Measurements from ENCODE around the gene POMT1. TPM values are rescaled to one million over a fixed set of nuclear protein-coding genes. Genes with fewer than 3 reads are reported as not detected.
A peak's percentile ranks its signal among the peaks of the same experiment; 100 is the strongest.

Gene POMT1
- total RNA-seq, 1 experiment from 2014 or later: 22.9 TPM

- no peak for DNase-seq (ENCODE audit: low read depth)
Observed at GRCh38 chr9:131476777-131477345, 25.9 kb upstream of the POMT1 start.

GRCh38 chr9:131477367-131477766, 25.4 kb upstream of the POMT1 start:
- no peak for DNase-seq (ENCODE audit: low read depth)

- no peak for DNase-seq (ENCODE audit: low read depth)
Observed at GRCh38 chr9:131477816-131478419, 24.8 kb upstream of the POMT1 start.

GRCh38 chr9:131478421-131478868, 24.3 kb upstream of the POMT1 start:
- peak; percentile 63 for DNase-seq (ENCODE audit: low read depth)

GRCh38 chr9:131478911-131479310, 23.8 kb upstream of the POMT1 start:
- no peak for DNase-seq (ENCODE audit: low read depth)

- DNase-seq (ENCODE audit: low read depth): no peak
Observed at GRCh38 chr9:131480258-131480657, 22.5 kb upstream of the POMT1 start.

GRCh38 chr9:131481441-131482342, 21.0 kb upstream of the POMT1 start:
- no peak for DNase-seq (ENCODE audit: low read depth)

- no peak for DNase-seq (ENCODE audit: low read depth)
Observed at GRCh38 chr9:131482343-131483006, 20.2 kb upstream of the POMT1 start.

GRCh38 chr9:131483319-131484050, 19.2 kb upstream of the POMT1 start:
- no peak for DNase-seq (ENCODE audit: low read depth)

GRCh38 chr9:131484051-131484445, 18.7 kb upstream of the POMT1 start:
- no peak for DNase-seq (ENCODE audit: low read depth)

- no peak for DNase-seq (ENCODE audit: low read depth)
Observed at GRCh38 chr9:131484560-131485185, 18.0 kb upstream of the POMT1 start.

- no peak for DNase-seq (ENCODE audit: low read depth)
Observed at GRCh38 chr9:131485206-131485605, 17.5 kb upstream of the POMT1 start.

- no peak for DNase-seq (ENCODE audit: low read depth)
Observed at GRCh38 chr9:131485728-131486422, 16.8 kb upstream of the POMT1 start.

GRCh38 chr9:131487001-131487400, 15.7 kb upstream of the POMT1 start:
- no peak for DNase-seq (ENCODE audit: low read depth)

GRCh38 chr9:131487621-131488031, 15.1 kb upstream of the POMT1 start:
- no peak for DNase-seq (ENCODE audit: low read depth)

- no peak for DNase-seq (ENCODE audit: low read depth)
Observed at GRCh38 chr9:131490514-131490913, 12.2 kb upstream of the POMT1 start.

- no peak for DNase-seq (ENCODE audit: low read depth)
Observed at GRCh38 chr9:131491001-131491710, 11.6 kb upstream of the POMT1 start.

- no peak for DNase-seq (ENCODE audit: low read depth)
Observed at GRCh38 chr9:131492070-131492469, 10.6 kb upstream of the POMT1 start.

- DNase-seq (ENCODE audit: low read depth): no peak
Observed at GRCh38 chr9:131494296-131494870, 8.3 kb upstream of the POMT1 start.
